GM18520 (cell line): ENCODE results near the gene MACROD2.

ENCODE experiments used
- ATAC-seq: cut with Tn5 transposase; IDR thresholded peaks from one replicate; pipeline ENCODE4 v1.9.1; 2021; ENCODE audit not compliant: unreplicated experiment

Gene MACROD2

GRCh38 chr20:15623215-15623614 is 1627.9 kb downstream of the MACROD2 start:
- no peak for ATAC-seq

GRCh38 chr20:15625981-15626380 is 1630.7 kb downstream of the MACROD2 start:
- ATAC-seq, result no peak

- ATAC-seq, result no peak
Observed at GRCh38 chr20:15627089-15627488, 1631.8 kb downstream of the MACROD2 start.

GRCh38 chr20:15627501-15627903 is 1632.2 kb downstream of the MACROD2 start:
- no peak for ATAC-seq

GRCh38 chr20:15628851-15629353 is 1633.6 kb downstream of the MACROD2 start:
- no peak for ATAC-seq

GRCh38 chr20:15630360-15630759 is 1635.0 kb downstream of the MACROD2 start:
- ATAC-seq, result no peak

GRCh38 chr20:15632680-15633079 is 1637.4 kb downstream of the MACROD2 start:
- no peak for ATAC-seq

GRCh38 chr20:15634102-15634501 is 1638.8 kb downstream of the MACROD2 start:
- no peak for ATAC-seq

GRCh38 chr20:15637546-15637945 is 1642.2 kb downstream of the MACROD2 start:
- ATAC-seq, result no peak

GRCh38 chr20:15637950-15638754 is 1642.8 kb downstream of the MACROD2 start:
- no peak for ATAC-seq

GRCh38 chr20:15638816-15639215 is 1643.5 kb downstream of the MACROD2 start:
- no peak for ATAC-seq

GRCh38 chr20:15639839-15640238 is 1644.5 kb downstream of the MACROD2 start:
- ATAC-seq, result no peak

- no peak for ATAC-seq
Observed at GRCh38 chr20:15642109-15642508, 1646.8 kb downstream of the MACROD2 start.

- ATAC-seq, result no peak
Observed at GRCh38 chr20:15642676-15643075, 1647.4 kb downstream of the MACROD2 start.

GRCh38 chr20:15643713-15644112 is 1648.4 kb downstream of the MACROD2 start:
- ATAC-seq, result no peak

- ATAC-seq, result no peak
Observed at GRCh38 chr20:15645816-15646215, 1650.5 kb downstream of the MACROD2 start.

GRCh38 chr20:15653396-15654207 is 1658.3 kb downstream of the MACROD2 start:
- no peak for ATAC-seq

- ATAC-seq, result peak; percentile 95
Observed at GRCh38 chr20:15654208-15654649, 1658.9 kb downstream of the MACROD2 start.

- ATAC-seq, result no peak
Observed at GRCh38 chr20:15655295-15655874, 1660.1 kb downstream of the MACROD2 start.

- ATAC-seq, result no peak
Observed at GRCh38 chr20:15656124-15656523, 1660.8 kb downstream of the MACROD2 start.

- no peak for ATAC-seq
Observed at GRCh38 chr20:15658295-15658694, 1663.0 kb downstream of the MACROD2 start.
